NK-92 treated with Interleukin-12 subunit alpha and Interleukin-12 subunit beta, amount 100 ng/mL, for 24 hours (cell line): ENCODE results near the gene OXER1.

Experiments used
- DNase-seq: peaks from one replicate; lab custom pipeline; 2025; lab: John Stamatoyannopoulos, UW

The OXER1 gene

GRCh38 chr2:42769583-42770287 is 5.8 kb upstream of the OXER1 start:
- DNase-seq: no peak

DNA sequence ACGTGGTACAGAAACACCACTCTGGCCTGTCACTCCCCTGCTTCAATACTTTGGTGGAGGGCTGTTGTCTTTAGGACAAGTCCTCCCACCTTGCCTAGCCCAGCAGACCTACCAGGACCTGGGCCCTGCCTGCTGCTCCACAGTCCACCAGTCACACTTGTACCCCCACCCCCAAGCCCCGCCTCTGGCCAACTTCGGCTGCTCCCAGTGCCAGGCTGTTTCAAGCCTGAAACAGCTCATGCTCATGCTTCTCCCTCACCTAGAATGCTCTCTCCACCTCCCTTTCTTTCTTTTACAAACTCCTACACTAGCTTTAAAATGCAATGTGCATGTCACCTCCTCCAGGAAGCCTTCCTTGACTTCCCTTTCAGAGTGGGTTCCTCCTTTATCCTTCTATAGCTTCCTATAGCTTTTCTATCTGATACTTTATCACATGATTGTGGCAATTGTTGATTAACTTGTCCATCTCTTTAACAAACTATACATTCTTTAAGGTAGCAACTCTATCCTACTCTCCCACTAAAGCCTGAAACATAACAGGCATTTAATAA is 4.8 kb upstream of the OXER1 start:
- no peak for DNase-seq

DNA sequence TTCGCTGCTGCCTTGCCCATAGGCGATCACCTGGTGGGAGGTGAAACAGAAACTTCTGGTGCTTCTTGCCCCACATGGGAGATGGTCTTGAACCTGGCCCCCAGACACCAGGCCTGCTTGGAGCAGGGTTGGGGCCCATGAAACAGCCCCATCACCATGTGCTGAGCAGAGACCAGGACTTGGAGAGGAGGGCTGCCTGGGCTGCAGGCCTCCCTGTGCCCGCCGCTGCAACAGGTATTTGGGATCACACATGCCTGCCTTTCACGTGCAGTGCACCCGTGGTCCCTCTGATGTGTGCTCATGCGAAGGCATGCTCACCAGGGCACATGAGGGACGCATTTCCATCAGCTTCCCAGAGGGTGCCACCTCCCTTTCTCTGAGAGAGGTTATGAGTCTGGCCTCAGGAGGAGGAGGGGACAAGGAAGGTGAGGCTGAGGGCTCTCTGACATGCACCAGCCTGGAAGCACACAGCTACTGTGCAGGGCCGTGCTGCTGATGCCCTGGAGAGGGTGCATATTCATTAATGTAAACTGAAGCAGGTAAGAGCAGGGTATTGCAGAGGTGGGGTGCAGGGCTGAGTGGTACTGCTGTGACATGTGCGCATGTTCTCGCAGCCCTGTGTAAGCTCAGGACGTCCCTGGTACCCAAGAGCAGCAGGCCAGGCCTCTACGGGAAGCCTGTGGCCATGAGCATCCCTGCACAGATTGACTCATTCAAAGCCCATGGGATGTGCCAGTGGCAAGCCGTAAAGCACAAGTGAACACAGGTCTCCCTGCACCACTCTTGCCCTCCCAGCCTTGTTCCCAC is 4.2 kb upstream of the OXER1 start:
- no peak for DNase-seq

DNA sequence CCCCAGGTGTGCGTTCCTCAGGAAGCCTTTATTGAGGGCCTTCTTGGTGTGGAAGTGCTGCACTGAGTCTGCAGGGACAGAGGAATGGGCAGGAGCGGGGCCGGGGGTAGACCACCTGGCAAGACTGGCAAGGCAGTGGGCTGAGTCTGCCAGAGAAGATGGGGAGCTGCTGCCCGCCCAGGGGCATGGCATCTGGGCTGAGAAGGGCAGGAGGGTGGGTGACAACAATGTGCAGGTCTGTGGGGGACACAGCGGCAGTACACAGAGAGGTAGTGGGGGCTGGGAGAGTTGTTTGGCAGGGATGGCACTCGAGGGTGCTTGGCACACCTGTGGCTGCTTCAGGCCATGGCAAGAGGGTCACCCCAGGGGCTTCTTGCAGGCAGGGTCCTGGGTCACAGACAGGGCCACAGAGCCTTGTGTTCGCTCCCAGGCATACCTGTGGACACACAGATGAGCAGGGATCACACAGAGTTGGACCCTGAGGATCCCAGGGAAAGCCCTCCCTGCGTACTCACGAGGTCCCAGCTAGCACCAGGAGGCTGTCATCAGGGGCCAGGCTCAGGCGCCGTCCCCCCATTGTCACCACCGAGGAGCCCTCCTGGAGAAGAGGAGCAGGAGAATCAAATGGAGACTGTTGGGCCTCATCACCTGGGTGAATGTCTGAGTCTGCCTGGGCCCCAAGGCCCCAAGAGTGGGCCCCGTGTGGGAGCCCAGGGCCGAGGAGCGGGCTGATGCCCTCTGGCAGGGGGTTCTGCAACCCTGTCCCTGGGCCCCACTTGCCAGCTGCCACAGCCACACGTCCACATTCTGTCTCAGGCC is 3.4 kb upstream of the OXER1 start:
- DNase-seq: no peak

DNA sequence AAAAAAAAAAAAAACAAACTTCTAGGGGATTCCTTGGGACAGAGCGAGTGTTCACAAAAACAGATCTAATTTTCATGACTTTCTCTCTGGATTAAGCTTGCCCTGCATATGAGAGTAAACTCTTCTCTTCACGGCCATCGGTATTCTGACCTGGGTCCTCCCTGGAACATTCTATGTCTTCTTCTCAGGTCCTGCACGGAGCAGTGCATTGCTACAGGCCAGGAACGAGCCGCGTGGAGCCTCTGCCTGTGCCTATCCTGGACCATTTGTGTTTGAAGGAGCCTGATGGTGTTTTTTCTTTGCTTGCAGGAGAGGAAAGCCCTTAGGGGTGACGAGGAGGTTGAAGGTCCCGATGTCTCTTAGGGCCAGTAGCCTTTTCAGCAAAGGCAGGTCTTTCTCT is 1.8 kb upstream of the OXER1 start:
- DNase-seq: no peak

GRCh38 chr2:42764901-42765300 is 966 bp upstream of the OXER1 start:
- no peak for DNase-seq

DNA sequence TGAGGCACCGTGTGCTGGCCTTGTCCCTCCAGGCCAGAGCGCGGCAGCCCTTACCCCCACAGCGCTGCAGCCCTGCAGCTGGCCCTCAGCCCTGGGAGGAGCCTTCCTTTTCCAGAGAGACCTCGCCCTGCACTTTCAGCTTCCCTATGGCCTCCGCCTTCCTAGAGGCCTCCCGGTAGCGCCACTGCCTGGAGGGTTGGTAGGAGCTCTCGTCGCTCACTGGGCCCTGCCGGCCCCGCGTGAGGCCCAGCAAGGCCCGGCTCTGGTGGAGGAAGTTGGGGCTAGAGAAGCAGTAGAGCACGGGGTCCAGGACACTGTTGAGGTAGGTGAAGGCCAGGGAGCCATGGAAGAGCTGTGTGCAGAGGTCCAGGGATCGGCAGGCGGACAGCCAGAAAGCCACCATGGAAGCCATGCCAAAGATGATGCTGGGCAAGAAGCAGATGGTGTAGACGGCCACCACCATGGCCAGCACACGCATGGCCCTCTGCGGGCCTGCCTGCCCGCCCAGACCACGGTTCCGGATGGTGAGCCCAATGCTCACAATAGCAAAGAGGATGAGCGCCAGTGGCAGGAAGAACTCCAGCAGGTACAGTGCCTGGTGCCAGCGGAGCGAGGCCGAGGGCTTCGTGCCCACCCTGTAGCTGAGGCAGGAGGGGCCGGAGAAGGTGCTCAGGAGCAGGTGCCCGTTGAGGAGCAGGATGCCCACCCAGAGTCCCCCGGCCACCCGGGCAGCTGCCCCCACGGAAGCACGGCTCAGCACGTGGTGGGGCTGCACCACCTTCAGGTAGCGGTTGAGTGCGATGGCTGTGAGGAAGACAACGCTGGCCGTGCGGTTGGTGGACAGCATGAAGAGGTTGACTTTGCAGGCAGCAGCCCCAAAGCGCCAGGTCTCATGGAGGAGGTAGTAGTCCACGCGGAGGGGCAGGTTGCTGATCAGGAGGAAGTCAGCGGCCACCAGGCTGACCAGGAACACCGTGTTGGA is 821 bp downstream of the OXER1 start:
- DNase-seq: no peak

- no peak for DNase-seq
Observed at GRCh38 chr2:42762155-42762554, 1.8 kb downstream of the OXER1 start.

DNA sequence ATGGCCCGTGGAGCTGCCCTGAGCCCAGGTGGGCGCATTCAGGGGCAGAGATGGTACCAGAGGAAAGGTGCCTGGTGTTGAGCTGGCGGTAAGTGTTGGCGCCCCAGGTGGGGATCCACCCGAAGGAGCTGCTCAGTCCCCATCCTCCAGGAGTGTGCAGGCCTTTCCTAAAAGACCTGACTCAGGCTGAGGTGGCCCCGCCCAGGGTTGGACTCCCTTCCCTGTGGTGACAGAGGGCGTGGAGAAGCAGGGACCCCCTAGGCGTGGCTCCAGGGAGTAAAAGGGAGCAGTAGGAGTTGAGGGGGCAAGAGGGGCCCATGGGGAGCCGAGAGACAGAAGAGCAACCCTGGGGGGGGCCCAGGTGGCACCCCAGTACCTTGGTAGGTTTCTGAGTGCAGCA is 2.4 kb downstream of the OXER1 start:
- no peak for DNase-seq

GRCh38 chr2:42758751-42759150 is 5.2 kb downstream of the OXER1 start:
- DNase-seq: no peak

- no peak for DNase-seq
Observed at GRCh38 chr2:42757981-42758740, 5.8 kb downstream of the OXER1 start.

- no peak for DNase-seq
Observed at GRCh38 chr2:42756966-42757513, 6.9 kb downstream of the OXER1 start.

GRCh38 chr2:42756150-42756775 is 7.7 kb downstream of the OXER1 start:
- no peak for DNase-seq

- DNase-seq: no peak
Observed at GRCh38 chr2:42755191-42755880, 8.6 kb downstream of the OXER1 start.

- DNase-seq: no peak
Observed at GRCh38 chr2:42754776-42755140, 9.2 kb downstream of the OXER1 start.

DNA sequence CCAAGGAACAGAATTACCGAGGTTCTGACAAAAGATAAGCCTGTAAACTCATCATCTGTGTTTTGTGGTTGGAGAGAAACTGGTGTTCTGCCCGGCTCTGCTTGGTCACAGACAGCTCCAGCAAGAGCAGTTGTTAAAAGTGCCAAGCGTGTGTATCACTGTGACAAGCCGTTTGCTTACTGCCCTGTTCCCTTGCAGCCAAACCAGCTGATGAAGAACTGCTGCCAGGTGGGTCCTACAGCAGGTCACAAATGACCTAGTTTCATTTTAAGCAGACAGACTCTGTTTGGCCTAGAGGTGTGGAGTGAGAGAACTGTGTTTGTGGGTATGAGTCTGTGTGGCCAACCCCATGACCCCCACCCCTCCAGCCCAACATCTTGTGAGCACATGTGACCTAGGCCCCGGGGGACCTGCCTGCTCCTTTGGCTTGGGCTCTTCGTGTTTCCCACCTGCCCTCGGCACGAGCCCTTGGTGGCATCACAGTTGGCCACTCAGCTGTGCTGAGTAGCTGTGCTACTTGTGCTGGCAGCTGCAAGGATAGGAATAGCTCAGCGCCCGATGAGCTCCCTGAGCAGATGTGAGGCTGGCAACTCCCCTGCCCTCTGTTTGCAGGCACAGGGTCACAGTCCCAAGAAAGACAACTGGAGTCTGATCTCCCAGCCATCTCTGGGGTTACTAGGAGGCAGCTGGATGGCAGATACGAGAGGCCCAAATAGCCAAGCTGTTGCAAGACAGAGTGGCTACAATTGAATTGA is 9.7 kb downstream of the OXER1 start:
- no peak for DNase-seq

GRCh38 chr2:42752816-42753813 is 10.8 kb downstream of the OXER1 start:
- no peak for DNase-seq
